ENCODE results near the gene MEX3C. TPM values are rescaled to one million over a fixed set of nuclear protein-coding genes. Genes with fewer than 3 reads are reported as not detected.

Gene MEX3C
- polyA plus RNA-seq, 1 donor from 2014 or later: 4.8 TPM

- Mint-ChIP-seq H3K9me3 (peaks cover 0 to 1% (median 0%) of the 10 kb centered on the region in 3 donors), H3K4me3 (no peak overlapping the region), H3K27me3 (peaks cover 7% of the 10 kb centered on the region), H3K4me1 (no peaks in the 10 kb centered on the region), H3K36me3 (no peaks in the 10 kb centered on the region), H3K27ac (no peak overlapping the region)
Observed at GRCh38 chr18:51127664-51128063, 69.8 kb downstream of the MEX3C start.

GRCh38 chr18:51125976-51126375 lies 71.5 kb downstream of the MEX3C start:
- H3K4me3 Mint-ChIP-seq: no peak overlapping the region
- H3K9me3 Mint-ChIP-seq: peaks cover 0 to 3% (median 0%) of the 10 kb centered on the region in 3 donors
- H3K27me3 Mint-ChIP-seq: peaks cover 7% of the 10 kb centered on the region
- no peaks in the 10 kb centered on the region for H3K4me1 Mint-ChIP-seq
- H3K27ac Mint-ChIP-seq: no peak overlapping the region
- no peaks in the 10 kb centered on the region for H3K36me3 Mint-ChIP-seq

Other genes with a start within 250 kb of the MEX3C start
- 13.3 TPM for gene ELAC1, start 229.6 kb downstream of the MEX3C start, polyA plus RNA-seq
- 54.7 TPM for gene SMAD4, start 167.5 kb downstream of the MEX3C start, polyA plus RNA-seq

All from IgD-negative memory B cell (primary cell).